GM12878 (cell line): Measurements from ENCODE around the gene CCDC85B. TPM values are rescaled to one million over a fixed set of nuclear protein-coding genes. Genes with fewer than 3 reads are reported as not detected.

Experiments used
- ATAC-seq: fragments of 200-7000 bp; cut with Tn5 transposase; 3 replicates; pipeline ENCODE4 v1.9.1; 2020; ENCODE audit warnings: mild to moderate bottlenecking, moderate library complexity
- BruUV-seq: library from RNA; stranded (reverse); fragments of 400-500 nt; replicated peaks from 2 replicates; lab custom pipeline; 2021; lab: Mats Ljungman, UMichigan
- CTCF ChIA-PET: fragments of 300-600 bp; sonication (Branson Sonifier 250); formaldehyde crosslinking; extraction: SDS; loops from one replicate; lab custom pipeline; 2021; ENCODE audit warnings: inconsistent platforms; lab: Yijun Ruan, JAX
- POLR2A ChIA-PET: fragments of 350-600 bp; formaldehyde crosslinking; extraction: SDS; loops from one replicate; lab custom pipeline; 2021; ENCODE audit warnings: inconsistent platforms; lab: Charles Lee
- RAD21 ChIA-PET: fragments of 300-600 bp; sonication (Branson Sonifier 250); formaldehyde crosslinking; loops from one replicate; lab custom pipeline; 2023; ENCODE audit warnings: antibody characterized with exemption; ENCODE audit not compliant: unreplicated experiment; lab: Charles Lee
- SMC1A ChIA-PET: fragments of 300-600 bp; sonication (Branson Sonifier 250); formaldehyde crosslinking; loops from one replicate; lab custom pipeline; 2023; ENCODE audit not compliant: unreplicated experiment, uncharacterized antibody; lab: Charles Lee
- DNase-seq: peaks from one replicate; pipeline ENCODE4 v3.0.0-alpha.2; 2011; ENCODE audit warnings: low read depth, low spot score
- FAIRE-seq: peaks from 3 replicates; lab custom pipeline; 2011; peaks lifted over from hg19 to GRCh38; lab: Jason Lieb, UNC
- H2AFZ ChIP-seq: 2 replicates; pipeline ENCODE4 v1.6.0; 2011; ENCODE audit warnings: low read depth, low read length, control low read depth; ENCODE audit not compliant: control insufficient read depth
- H3K27ac ChIP-seq: 2 replicates; pipeline ENCODE4 v1.5.1; 2011; ENCODE audit warnings: control low read depth; ENCODE audit not compliant: control insufficient read depth, insufficient read depth
- H3K27me3 ChIP-seq, 2 experiments: replicated peaks in 1 of 2; 2 replicates each; pipeline versions ENCODE4 v1.6.0 to v1.6.1; 2011; ENCODE audit warnings: low read length in 1 of 2; ENCODE audit not compliant: control insufficient read depth in 2 of 2, insufficient read depth in 2 of 2
- H3K36me3 ChIP-seq, 2 experiments: 2 replicates each; pipeline ENCODE4 v1.5.1; 2011; ENCODE audit warnings: low read length in 1 of 2; ENCODE audit not compliant: control insufficient read depth in 2 of 2, insufficient read depth in 2 of 2
- H3K4me1 ChIP-seq: 2 replicates; pipeline ENCODE4 v1.6.1; 2011; ENCODE audit warnings: mild to moderate bottlenecking, low read length, moderate library complexity, mixed read lengths; ENCODE audit not compliant: control insufficient read depth, insufficient read depth
- H3K4me2 ChIP-seq: 2 replicates; pipeline ENCODE4 v1.6.0; 2011; ENCODE audit warnings: control low read depth; ENCODE audit not compliant: control insufficient read depth, insufficient read depth
- H3K4me3 ChIP-seq: fragments of 200-600 bp; sonication (generic); 2 replicates; pipeline ENCODE4 v1.5.1; 2016
- H3K79me2 ChIP-seq: 2 replicates; pipeline ENCODE4 v1.6.0; 2011; ENCODE audit warnings: low read length; ENCODE audit not compliant: control insufficient read depth, insufficient read depth
- H3K9ac ChIP-seq: 2 replicates; pipeline ENCODE4 v1.8.0; 2011; ENCODE audit warnings: low read length, control low read depth, mixed read lengths; ENCODE audit not compliant: control insufficient read depth, insufficient read depth
- H3K9me3 ChIP-seq: replicated peaks from 3 replicates; pipeline ENCODE4 v1.5.1; 2011; ENCODE audit warnings: mild to moderate bottlenecking, low read length; ENCODE audit not compliant: control insufficient read depth, insufficient read depth
- H4K20me1 ChIP-seq: 2 replicates; pipeline ENCODE4 v1.6.0; 2011; ENCODE audit not compliant: control insufficient read depth, insufficient read depth
- BCL11A ChIP-seq: IDR thresholded peaks from 2 replicates; pipeline ENCODE4 v1.6.1; 2011; ENCODE audit warnings: low read depth, low read length
- BHLHE40 ChIP-seq, 2 experiments: fragments of 450-650 bp in 1 of 2; IDR thresholded peaks; 2 replicates each; pipeline ENCODE4 v1.6.1; 2011 to 2017; ENCODE audit warnings: low read depth in 2 of 2, borderline replicate concordance in 1 of 2, improper control_type of control experiment in 1 of 2, low read length in 1 of 2, mild to moderate bottlenecking in 1 of 2
- CEBPZ ChIP-seq: fragments of 150-350 bp; IDR thresholded peaks from 2 replicates; pipeline ENCODE4 v1.6.1; 2016; ENCODE audit warnings: low read depth, low read length
- CHD2 ChIP-seq: IDR thresholded peaks from 2 replicates; pipeline ENCODE4 v1.6.1; 2011; ENCODE audit warnings: low read depth, low read length, improper control_type of control experiment, borderline replicate concordance
- IKZF1 ChIP-seq: fragments of 450-650 bp; conservative IDR thresholded peaks from 2 replicates; pipeline ENCODE4 v1.6.1; 2017; ENCODE audit warnings: antibody characterized with exemption, mild to moderate bottlenecking
- JUND ChIP-seq: IDR thresholded peaks from 2 replicates; pipeline ENCODE4 v1.6.1; 2012; ENCODE audit warnings: low read depth, mild to moderate bottlenecking, low read length, improper control_type of control experiment, moderate library complexity
- KLF5 ChIP-seq: fragments of 450-650 bp; IDR thresholded peaks from 2 replicates; pipeline ENCODE4 v1.6.1; 2014; ENCODE audit warnings: mild to moderate bottlenecking; ENCODE audit not compliant: partially characterized antibody
- LARP7 ChIP-seq: fragments of 450-650 bp; IDR thresholded peaks from 2 replicates; pipeline ENCODE4 v1.6.1; 2017; ENCODE audit warnings: mild to moderate bottlenecking
- PAX8 ChIP-seq: fragments of 450-650 bp; IDR thresholded peaks from 2 replicates; pipeline ENCODE4 v1.6.1; 2017; ENCODE audit warnings: mild to moderate bottlenecking, moderate library complexity
- PRDM15 ChIP-seq: fragments of 450-650 bp; formaldehyde crosslinking; IDR thresholded peaks from 2 replicates; pipeline ENCODE4 v1.4.0; 2020; ENCODE audit warnings: mild to moderate bottlenecking, moderate library complexity
- SRF ChIP-seq, 2 experiments: IDR thresholded peaks; 2 replicates each; pipeline ENCODE4 v1.6.1; 2011; ENCODE audit warnings: low read depth in 2 of 2, low read length in 2 of 2, mild to moderate bottlenecking in 1 of 2, moderate library complexity in 1 of 2
- WRNIP1 ChIP-seq: IDR thresholded peaks from 2 replicates; pipeline ENCODE4 v1.6.1; 2011; ENCODE audit warnings: low read depth, low read length, improper control_type of control experiment, borderline replicate concordance
- YY1 ChIP-seq: IDR thresholded peaks from 2 replicates; pipeline ENCODE4 v1.6.1; 2011; ENCODE audit warnings: low read depth, mild to moderate bottlenecking, low read length
- ZNF217 ChIP-seq: fragments of 450-650 bp; IDR thresholded peaks from 2 replicates; pipeline ENCODE4 v1.6.1; 2017; ENCODE audit warnings: antibody characterized with exemption, mild to moderate bottlenecking
- ZNF24 ChIP-seq: fragments of 450-650 bp; IDR thresholded peaks from 2 replicates; pipeline ENCODE4 v1.6.1; 2017; ENCODE audit warnings: antibody characterized with exemption, mild to moderate bottlenecking
- WGBS: methylation state at CpG from one replicate; pipeline ENCODE4 v1.1.6; 2016; ENCODE audit warnings: low lambda C conversion rate; ENCODE audit not compliant: insufficient replicate concordance, insufficient coverage; ENCODE audit errors: missing lambda C conversion rate; 5-methylcytosine and 5-hydroxymethylcytosine counted together
- in situ Hi-C: fragments of 300-500 bp; cut with MboI; formaldehyde crosslinking; loops from 9 replicates; pipeline ENCODE4 v1.14.3; 2018; ENCODE audit warnings: mixed read lengths
- intact Hi-C: fragments of 100-400 bp; cut with micrococcal nuclease; formaldehyde crosslinking; loops from one replicate; pipeline ENCODE4 v1.14.2; 2022; ENCODE audit not compliant: unreplicated experiment
- polyA plus RNA-seq, 11 experiments: library from polyadenylated mRNA; depleted of rRNA in 4 of 11; unstranded in 6 of 11; stranded (reverse) in 5 of 11; fragments of >200 nt; fragmentation: Nextera tagmentation in 4 of 11; fragmentation: Illumina TruSeq in 1 of 11; extraction: Ambion mirVana in 4 of 11; extraction: Trizol in 1 of 11; gene quantifications; 1 replicate in 1 of 11; 2 replicates in 10 of 11; pipeline versions ENCODE4 v1.2.1 to v1.2.3, GENCODE V29; 2011 to 2016; ENCODE audit warnings: inconsistent platforms in 2 of 11, missing spikeins in 2 of 11, low read depth in 1 of 11
- total RNA-seq, 4 experiments: library from RNA; depleted of rRNA in 3 of 4; stranded (reverse); fragments of >200 nt in 3 of 4; fragmentation: Illumina TruSeq in 1 of 4; extraction: Trizol in 1 of 4; gene quantifications; 2 replicates each; pipeline versions ENCODE4 v1.2.1 to v1.2.3, GENCODE V29; 2013 to 2021

CCDC85B gene
- total and polyA plus RNA-seq, 10 of the 15 experiments (the other 5 are each of a cell fraction or from before 2014, with no cell fraction given): 0.32 to 114 (median 49.5) TPM

GRCh38 chr11:65890324-65891218, at the start of gene CCDC85B (continued):
- TF ChIP-seq ZNF24: 0 out of 2 replicates have a peak, but pooled peaks have one; percentile 51
- TF ChIP-seq PRDM15 (CRISPR knock-in tag): peak; percentile 33; the same call in 1 of the 2 replicates
- TF ChIP-seq PAX8: no peak
- TF ChIP-seq BHLHE40 (IDR thresholded peaks at IDR 0.05; ENCODE audit: borderline replicate concordance in 1 of 2, low read depth in 2 of 2, low read length in 1 of 2): peak; percentile 88 to 97
- TF ChIP-seq CHD2: no peak
- TF ChIP-seq BCL11A: no peak

- Histone ChIP-seq H3K4me3 (no peak overlapping the region), H3K27ac (no peak overlapping the region), H3K9ac (no peak overlapping the region), H3K36me3 (no peaks in the 10 kb centered on the region), H3K4me1 (no peaks in the 10 kb centered on the region), H3K9me3 (no peaks in the 10 kb centered on the region), H3K27me3 (no peaks in the 10 kb centered on the region), H4K20me1 (no peaks in the 10 kb centered on the region), H2AFZ (no peak overlapping the region), H3K79me2 (no peaks in the 10 kb centered on the region), H3K4me2 (no peak overlapping the region)
- FAIRE-seq (no peak), DNase-seq (no peak), ATAC-seq (no peak)
- RAD21 ChIA-PET: no interaction called here
- SMC1A ChIA-PET: no interaction called here
- no TSS peak for BruUV-seq
- intact Hi-C loops (no loop called here), in situ Hi-C loops (no loop called here)
- POLR2A ChIA-PET: no interaction called here
- WGBS: 72% methylated on average over 4 of the region's 4 CpGs
- CTCF ChIA-PET: no interaction called here
- TF ChIP-seq IKZF1 (no peak), LARP7 (no peak), KLF5 (no peak), JUND (no peak), SRF (IDR thresholded peaks at IDR 0.05; ENCODE audit: low read depth in 2 of 2, low read length in 2 of 2) (no peak), WRNIP1 (no peak), ZNF217 (no peak), YY1 (no peak), CEBPZ (no peak)
These were observed 48.3 kb upstream of the CCDC85B start for GRCh38 chr11:65842144-65842543.
